Mesothelial cell of epicardium (in vitro differentiated cells): ENCODE results near the gene BCR. TPM values are rescaled to one million over a fixed set of nuclear protein-coding genes. Genes with fewer than 3 reads are reported as not detected.

Experiments
- DNase-seq, 2 experiments: peaks; one replicate each; pipeline ENCODE4 v3.0.0; 2021; ENCODE audit warnings: low spot score in 2 of 2; ENCODE audit not compliant: unreplicated experiment in 2 of 2
- H3K27ac Mint-ChIP-seq: 2 replicates; pipeline ENCODE4 v1.8.0; 2021; ENCODE audit warnings: mixed read lengths
- H3K27me3 Mint-ChIP-seq: 2 replicates; pipeline ENCODE4 v1.8.0; 2021; ENCODE audit warnings: low read depth, mixed read lengths
- H3K36me3 Mint-ChIP-seq: 2 replicates; pipeline ENCODE4 v1.8.0; 2021; ENCODE audit warnings: mixed read lengths
- H3K4me1 Mint-ChIP-seq: 2 replicates; pipeline ENCODE4 v1.8.0; 2021; ENCODE audit warnings: mixed read lengths
- H3K4me3 Mint-ChIP-seq: 2 replicates; pipeline ENCODE4 v1.8.0; 2021; ENCODE audit warnings: mild to moderate bottlenecking, moderate library complexity, mixed read lengths
- H3K9me3 Mint-ChIP-seq: 2 replicates; pipeline ENCODE4 v1.8.0; 2021; ENCODE audit warnings: mixed read lengths
- CTCF ChIP-seq: fragments of 200-600 bp; sonication (generic); IDR thresholded peaks from one replicate; pipeline ENCODE4 v1.5.0; 2021; ENCODE audit warnings: antibody characterized with exemption; ENCODE audit not compliant: unreplicated experiment
- total RNA-seq: library from RNA; stranded (reverse); gene quantifications from 3 replicates; pipeline ENCODE4 v1.2.1, GENCODE V29; 2021

BCR gene
- total RNA-seq, 1 donor from 2014 or later: 72.4 TPM

- Mint-ChIP-seq H3K4me3 (no peak overlapping the region), H3K27me3 (no peaks in the 10 kb centered on the region), H3K27ac (no peak overlapping the region), H3K4me1 (peaks cover 51% of the 10 kb centered on the region), H3K36me3 (no peaks in the 10 kb centered on the region), H3K9me3 (no peaks in the 10 kb centered on the region)
- DNase-seq: no peak
- no peak for TF ChIP-seq CTCF
Observed at GRCh38 chr22:23221351-23221804, 41.1 kb downstream of the BCR start.

GRCh38 chr22:23222033-23222792 lies 41.9 kb downstream of the BCR start:
- Mint-ChIP-seq H3K4me3 (no peak overlapping the region), H3K27ac (no peak overlapping the region), H3K27me3 (no peaks in the 10 kb centered on the region), H3K36me3 (peaks cover 4% of the 10 kb centered on the region), H3K9me3 (peaks cover 1% of the 10 kb centered on the region), H3K4me1 (peaks cover 51% of the 10 kb centered on the region)
- DNase-seq: no peak
- no peak for TF ChIP-seq CTCF

- Mint-ChIP-seq H3K27me3 (no peaks in the 10 kb centered on the region), H3K27ac (no peak overlapping the region), H3K9me3 (peaks cover 9% of the 10 kb centered on the region), H3K4me3 (no peak overlapping the region), H3K36me3 (peaks cover 12% of the 10 kb centered on the region), H3K4me1 (peaks cover 50% of the 10 kb centered on the region)
- no peak for DNase-seq
- no peak for TF ChIP-seq CTCF
Observed at GRCh38 chr22:23222793-23223568, 42.7 kb downstream of the BCR start.

- DNase-seq: no peak
- Mint-ChIP-seq H3K36me3 (peaks cover 18% of the 10 kb centered on the region), H3K27ac (no peak overlapping the region), H3K4me1 (peaks cover 43% of the 10 kb centered on the region), H3K27me3 (no peaks in the 10 kb centered on the region), H3K4me3 (no peak overlapping the region), H3K9me3 (peaks cover 17% of the 10 kb centered on the region)
- no peak for TF ChIP-seq CTCF
Observed at GRCh38 chr22:23223569-23224317, 43.4 kb downstream of the BCR start.

- H3K4me1 Mint-ChIP-seq: peaks cover 32% of the 10 kb centered on the region
Observed at GRCh38 chr22:23224846-23225245, 44.5 kb downstream of the BCR start.

More at GRCh38 chr22:23224846-23225245, 44.5 kb downstream of the BCR start:
- H3K4me3 Mint-ChIP-seq: no peak overlapping the region
- H3K9me3 Mint-ChIP-seq: peaks cover 27% of the 10 kb centered on the region
- no peak for TF ChIP-seq CTCF
- H3K27ac Mint-ChIP-seq: peak overlapping the region; percentile 16
- no peak for DNase-seq
- peaks cover 28% of the 10 kb centered on the region for H3K36me3 Mint-ChIP-seq
- H3K27me3 Mint-ChIP-seq: no peaks in the 10 kb centered on the region
